ENCODE measurements around the gene ATG10. TPM values are rescaled to one million over a fixed set of nuclear protein-coding genes. Genes with fewer than 3 reads are reported as not detected.

Gene ATG10
- total RNA-seq, 4 donors from 2014 or later: 8.4 to 10.6 TPM; not detected in 2

GRCh38 chr5:81925981-81926380 lies 45.8 kb upstream of the ATG10 start:
- no peak overlapping the region for H3K27ac ChIP-seq
- H3K4me3 ChIP-seq: no peak overlapping the region
- no peaks in the 10 kb centered on the region for H3K36me3 ChIP-seq
- TF ChIP-seq POLR2A (IDR thresholded peaks at IDR 0.05): no peak
- no peak for TF ChIP-seq CTCF (IDR thresholded peaks at IDR 0.05)
- TF ChIP-seq POLR2AphosphoS5 (IDR thresholded peaks at IDR 0.05): no peak
- no peak for TF ChIP-seq EP300 (IDR thresholded peaks at IDR 0.05; ENCODE audit: low read depth)
- H3K9me3 ChIP-seq: no peaks in the 10 kb centered on the region
- DNase-seq: no peak
- WGBS, 2 donors (ENCODE audit: low coverage in 1 of 2): 78 to 79% methylated on average over 7 of the region's 7 CpGs
- in situ Hi-C loops (cut with MboI; ENCODE audit: low pct_ligation_motif_present in 1 of 4, low pct_unique_long_range_greater_than_20kb in 1 of 4, low sequenced_read_pairs in 3 of 4): no loop called here
- no peaks in the 10 kb centered on the region for H3K4me1 ChIP-seq
- no peaks in the 10 kb centered on the region for H3K27me3 ChIP-seq
- intact Hi-C loops (cut with DNase I; ENCODE audit: low total_unique reads): no loop called here

GRCh38 chr5:81936066-81936465 lies 35.8 kb upstream of the ATG10 start:
- in situ Hi-C loops (cut with MboI; ENCODE audit: low pct_ligation_motif_present in 1 of 4, low pct_unique_long_range_greater_than_20kb in 1 of 4, low sequenced_read_pairs in 3 of 4): no loop called here
- 33% methylated on average over 1 of the region's 1 CpG; no CpG with 5 or more reads in 1 of the 2 donors for WGBS, 2 donors (ENCODE audit: low coverage in 1 of 2)

GRCh38 chr5:81936750-81937149 lies 35.1 kb upstream of the ATG10 start:
- Histone ChIP-seq H3K4me3 (no peak overlapping the region), H3K4me1 (no peaks in the 10 kb centered on the region), H3K36me3 (no peaks in the 10 kb centered on the region), H3K27me3 (no peaks in the 10 kb centered on the region), H3K27ac (no peak overlapping the region), H3K9me3 (no peaks in the 10 kb centered on the region)
- TF ChIP-seq CTCF (IDR thresholded peaks at IDR 0.05) (no peak), EP300 (IDR thresholded peaks at IDR 0.05; ENCODE audit: low read depth) (no peak), POLR2AphosphoS5 (IDR thresholded peaks at IDR 0.05) (no peak), POLR2A (IDR thresholded peaks at IDR 0.05) (no peak)
- in situ Hi-C loops (cut with MboI; ENCODE audit: low pct_ligation_motif_present in 1 of 4, low pct_unique_long_range_greater_than_20kb in 1 of 4, low sequenced_read_pairs in 3 of 4) (no loop called here), intact Hi-C loops (cut with DNase I; ENCODE audit: low total_unique reads) (no loop called here)
- no peak for DNase-seq

More at GRCh38 chr5:81936066-81936465, 35.8 kb upstream of the ATG10 start:
- TF ChIP-seq POLR2AphosphoS5 (IDR thresholded peaks at IDR 0.05) (no peak), POLR2A (IDR thresholded peaks at IDR 0.05) (no peak), CTCF (IDR thresholded peaks at IDR 0.05) (no peak), EP300 (IDR thresholded peaks at IDR 0.05; ENCODE audit: low read depth) (no peak)
- Histone ChIP-seq H3K9me3 (no peaks in the 10 kb centered on the region), H3K27ac (no peak overlapping the region), H3K27me3 (no peaks in the 10 kb centered on the region), H3K4me1 (no peaks in the 10 kb centered on the region), H3K4me3 (no peak overlapping the region), H3K36me3 (no peaks in the 10 kb centered on the region)
- no peak for DNase-seq
- intact Hi-C loops (cut with DNase I; ENCODE audit: low total_unique reads): no loop called here

GRCh38 chr5:81942746-81943145 lies 29.1 kb upstream of the ATG10 start:
- H3K4me1 ChIP-seq: no peaks in the 10 kb centered on the region
- DNase-seq: no peak
- no peak overlapping the region for H3K27ac ChIP-seq
- intact Hi-C loops (cut with DNase I; ENCODE audit: low total_unique reads) (no loop called here), in situ Hi-C loops (cut with MboI; ENCODE audit: low pct_ligation_motif_present in 1 of 4, low pct_unique_long_range_greater_than_20kb in 1 of 4, low sequenced_read_pairs in 3 of 4) (no loop called here)
- no peaks in the 10 kb centered on the region for H3K27me3 ChIP-seq
- H3K4me3 ChIP-seq: no peak overlapping the region
- no peaks in the 10 kb centered on the region for H3K36me3 ChIP-seq
- 90% methylated on average over 1 of the region's 1 CpG for WGBS, 2 donors (ENCODE audit: low coverage in 1 of 2)
- TF ChIP-seq EP300 (IDR thresholded peaks at IDR 0.05; ENCODE audit: low read depth) (no peak), POLR2A (IDR thresholded peaks at IDR 0.05) (no peak), POLR2AphosphoS5 (IDR thresholded peaks at IDR 0.05) (no peak), CTCF (IDR thresholded peaks at IDR 0.05) (no peak)
- peaks cover 0 to 8% of the 10 kb centered on the region in 2 donors for H3K9me3 ChIP-seq

All from transverse colon (tissue), 4 donors.